ENCODE results near the gene COL19A1.

The COL19A1 gene

DNA sequence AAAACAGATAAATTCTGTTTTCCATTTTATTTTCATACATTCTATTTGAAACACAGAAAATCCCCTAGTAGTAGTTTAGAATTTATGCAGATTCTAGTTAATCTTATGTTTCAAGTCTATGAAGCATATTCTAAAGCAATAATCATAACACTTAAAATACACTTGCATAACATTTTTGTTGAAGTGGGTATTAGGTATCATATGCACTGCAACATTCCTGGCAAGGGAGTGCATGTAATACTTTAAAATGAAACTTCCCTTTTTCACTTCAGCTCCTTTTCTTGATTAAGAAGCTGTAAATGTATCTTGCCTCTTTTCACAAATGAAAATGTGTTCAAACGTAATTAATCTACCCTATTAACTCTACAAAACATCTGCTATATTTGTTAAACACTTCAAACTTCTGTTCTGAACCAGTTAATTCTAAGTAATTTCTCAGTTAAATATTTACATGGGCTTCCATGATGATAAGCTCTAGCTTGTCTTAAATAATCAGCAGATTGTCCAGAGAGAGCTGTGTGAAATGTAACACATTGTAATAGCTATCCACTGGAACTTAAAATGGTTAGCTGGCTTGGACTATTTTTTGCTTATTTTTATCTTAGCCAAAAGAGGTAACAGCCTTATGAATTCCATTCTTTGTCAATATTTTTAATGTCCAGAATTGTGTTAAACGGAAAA, 192.8 kb downstream of the COL19A1 start:
- DNase-seq (ENCODE audit: low read depth), result no peak

DNA sequence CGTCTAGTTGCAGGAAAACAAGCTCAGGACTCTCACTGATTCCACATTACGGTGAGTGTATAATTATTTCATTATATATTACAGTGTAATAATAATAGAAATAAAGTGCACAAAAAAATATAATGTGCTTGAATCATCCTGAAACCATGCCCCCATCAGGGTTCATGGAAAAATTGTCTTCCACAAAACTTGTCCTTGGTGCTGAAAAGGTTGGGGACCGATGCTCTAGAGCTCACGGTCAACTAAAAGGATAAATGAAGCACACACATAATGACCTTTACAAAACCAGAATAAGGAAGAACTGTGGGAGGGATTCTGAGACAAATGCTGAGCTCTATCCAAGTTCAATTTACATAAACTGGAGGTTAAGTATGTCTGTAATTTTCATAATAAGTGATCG, 194.3 kb downstream of the COL19A1 start:
- DNase-seq (ENCODE audit: low read depth), result no peak

DNA sequence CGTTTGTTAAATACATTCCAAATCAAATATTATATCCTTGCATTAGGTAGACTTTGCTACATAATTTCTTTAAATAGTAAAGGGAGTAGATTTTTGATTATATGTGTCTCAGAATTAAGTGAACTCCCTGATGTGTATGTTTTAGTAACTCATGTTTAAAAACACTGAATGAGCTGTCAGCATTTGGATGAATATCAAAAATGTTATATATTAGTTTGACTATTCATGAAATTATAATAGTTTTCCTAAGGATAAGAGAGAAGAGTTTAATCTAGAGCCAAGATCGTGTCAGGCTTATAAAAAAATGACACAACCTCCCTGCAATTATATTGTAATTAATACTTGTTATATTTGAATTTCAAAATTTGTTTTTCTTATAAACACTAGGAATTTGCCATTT, 195.2 kb downstream of the COL19A1 start:
- no peak for DNase-seq (ENCODE audit: low read depth)

DNA sequence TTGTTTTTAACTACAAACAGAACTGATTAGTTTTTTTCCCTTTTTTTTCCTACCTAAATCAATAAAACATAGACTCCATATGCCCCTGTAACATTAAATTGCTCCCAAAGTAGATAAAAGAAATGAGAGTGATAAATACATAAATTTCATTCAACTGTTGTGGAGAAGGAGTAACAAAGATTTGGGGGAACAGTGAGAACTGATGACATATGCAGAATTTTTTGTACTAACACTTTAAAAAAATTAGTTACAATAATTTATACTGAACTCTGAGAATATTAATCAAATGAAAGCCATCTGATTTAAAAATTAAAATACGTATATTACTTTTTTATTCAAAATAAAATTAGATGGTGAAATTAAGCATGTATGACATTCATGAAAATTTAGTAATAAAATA, 195.7 kb downstream of the COL19A1 start:
- no peak for DNase-seq (ENCODE audit: low read depth)

DNA sequence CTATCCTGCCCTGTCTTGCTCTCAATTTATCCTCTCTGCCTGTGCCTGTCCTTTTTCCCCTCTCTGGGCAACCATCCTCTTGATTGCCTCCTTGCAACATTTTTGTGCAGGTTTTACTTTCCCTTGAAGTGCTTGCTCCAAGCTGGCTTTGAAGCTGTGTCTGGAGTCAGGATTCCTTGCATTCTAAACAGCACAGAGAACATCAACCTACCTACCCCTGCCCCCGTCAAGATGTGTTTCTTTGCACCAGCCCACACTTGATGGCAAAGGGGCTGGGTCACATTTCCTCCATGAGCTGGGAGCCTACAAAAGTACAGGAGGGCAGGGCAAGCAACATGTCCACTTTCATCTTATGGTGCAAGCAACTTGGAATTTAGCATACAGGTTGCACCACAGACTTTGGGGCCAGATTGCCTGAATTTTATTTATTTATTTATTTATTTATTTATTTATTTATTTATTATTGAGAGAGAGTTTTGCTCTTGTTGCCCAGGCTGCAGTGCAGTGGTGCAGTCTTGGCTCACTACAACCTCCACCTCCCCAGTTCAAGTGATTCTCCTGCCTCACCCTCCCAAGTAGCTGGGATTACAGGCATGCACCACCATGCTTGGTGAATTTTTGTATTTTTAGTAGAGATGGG, 206.3 kb downstream of the COL19A1 start:
- DNase-seq (ENCODE audit: low read depth), result no peak

DNA sequence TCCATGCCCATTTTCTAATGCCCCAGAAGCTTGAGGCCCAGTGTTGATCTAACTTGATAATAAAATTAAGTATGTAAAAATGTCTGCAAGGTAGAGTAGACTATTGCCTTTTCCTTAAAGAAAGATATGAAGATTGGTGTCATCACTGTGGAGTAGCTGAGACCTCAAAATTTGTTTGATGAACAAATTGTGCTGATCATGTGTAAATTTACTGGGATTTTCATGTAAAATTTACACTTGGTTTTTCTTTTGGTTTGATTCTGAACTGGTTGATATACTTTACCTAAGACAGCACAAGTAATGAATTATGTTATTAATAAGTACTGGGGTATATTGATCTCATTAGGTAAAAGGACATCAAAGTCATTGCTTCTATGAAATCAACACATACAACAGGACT, 207.3 kb downstream of the COL19A1 start:
- DNase-seq (ENCODE audit: low read depth), result no peak

DNA sequence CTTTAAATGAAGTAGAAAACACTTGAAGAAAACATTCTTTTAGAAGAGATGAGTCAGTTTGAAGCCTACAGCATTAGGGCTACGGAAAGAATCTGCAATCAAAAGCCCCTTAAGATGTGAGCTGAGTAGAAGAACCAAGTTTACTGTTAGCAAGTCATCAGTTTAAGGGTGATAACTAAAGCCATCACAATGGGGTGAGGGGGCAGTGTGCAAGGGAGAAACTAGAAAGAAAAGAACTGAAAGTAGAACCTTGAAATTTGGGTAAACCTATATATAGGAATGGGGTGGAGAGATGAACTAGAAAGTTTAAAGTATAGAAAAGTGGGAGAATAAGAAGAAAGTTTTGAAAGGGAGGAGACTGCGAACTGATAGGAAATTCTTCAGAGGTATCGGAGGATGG, 212.9 kb downstream of the COL19A1 start:
- no peak for DNase-seq (ENCODE audit: low read depth)

DNA sequence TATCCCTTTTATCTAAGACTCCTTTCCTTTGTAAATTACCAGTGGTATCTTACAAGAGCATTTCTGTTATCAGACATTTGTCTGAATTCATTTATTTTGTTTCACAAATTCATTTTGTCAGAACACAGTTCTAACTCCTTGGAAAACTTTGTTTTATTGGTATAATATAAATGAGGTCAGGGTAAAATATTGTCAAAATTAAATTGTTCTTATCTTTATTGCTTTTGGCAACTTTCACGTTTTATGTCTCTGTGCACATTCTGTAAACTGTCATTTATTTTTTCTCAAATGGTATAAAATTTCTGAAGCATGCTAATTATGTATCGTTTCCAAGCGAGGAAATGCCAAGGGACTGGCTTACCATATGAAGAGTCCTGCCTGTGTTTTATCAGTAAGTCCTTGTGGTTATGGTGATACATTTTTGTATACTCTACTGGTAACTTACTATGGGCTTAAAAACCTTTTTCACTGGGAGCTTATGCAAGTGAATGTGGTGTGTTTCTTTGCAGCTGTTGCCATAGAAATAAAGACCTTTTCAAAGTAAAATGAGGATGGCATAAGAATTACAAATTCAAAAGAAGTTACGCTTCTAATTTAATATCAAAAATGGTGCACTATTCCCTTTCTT, 214.2 kb downstream of the COL19A1 start:
- DNase-seq (ENCODE audit: low read depth), result no peak

DNA sequence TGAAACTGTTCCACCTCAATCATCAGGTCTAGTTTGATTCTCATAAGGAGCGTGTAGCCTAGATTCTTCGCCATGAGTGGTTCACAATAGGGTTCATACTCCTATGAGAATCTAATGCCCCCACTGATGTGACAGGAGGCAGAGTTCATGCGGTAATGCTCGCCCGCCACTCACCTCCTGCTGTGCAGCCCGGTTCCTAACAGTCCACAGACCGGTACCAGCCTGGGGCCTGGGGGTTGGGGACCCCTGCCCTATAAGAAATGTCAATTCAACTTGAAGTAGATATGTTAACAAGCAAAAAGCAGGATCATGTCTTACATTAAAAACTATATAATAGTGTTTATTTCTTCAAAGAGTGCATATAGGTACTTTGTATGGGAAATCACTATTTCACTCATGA, 216.5 kb downstream of the COL19A1 start:
- DNase-seq (ENCODE audit: low read depth), result no peak

DNA sequence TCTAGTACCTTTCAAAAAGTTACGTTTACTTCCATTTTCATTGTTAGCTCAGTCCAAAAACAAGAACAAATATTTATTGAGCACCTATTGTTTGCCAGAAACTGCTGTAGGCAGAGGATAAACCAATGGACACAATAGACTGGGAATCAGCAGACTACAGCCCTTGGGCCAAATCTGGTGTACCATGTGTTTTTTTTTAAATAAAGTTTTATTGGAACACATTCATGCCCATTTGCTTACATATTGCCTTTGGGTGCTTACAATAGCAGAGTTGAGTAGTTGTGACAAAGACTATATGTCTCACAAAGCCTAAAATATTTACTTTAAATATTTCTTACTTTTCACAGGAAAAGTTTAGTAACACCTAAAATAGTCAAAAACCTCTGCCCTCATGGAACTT, 220.4 kb downstream of the COL19A1 start:
- no peak for DNase-seq (ENCODE audit: low read depth)

DNA sequence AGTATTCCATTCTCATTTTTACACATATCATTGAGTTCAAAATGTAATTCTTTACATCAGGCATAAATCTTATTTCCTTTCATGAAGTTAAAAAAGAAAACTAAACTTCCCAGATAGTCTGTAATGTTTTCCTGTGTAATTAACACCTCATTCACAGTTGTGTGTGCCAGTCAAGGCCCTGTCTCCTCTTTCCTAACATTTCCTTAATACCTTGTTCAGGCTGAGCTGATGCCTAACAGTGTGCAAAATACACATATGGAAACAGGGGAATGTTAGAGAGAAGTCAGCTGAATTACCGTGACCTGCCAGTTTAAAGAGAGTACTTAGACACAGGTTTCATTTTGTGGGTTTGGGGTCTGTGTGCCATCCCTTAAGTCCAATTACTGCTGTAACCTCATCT, 227.8 kb downstream of the COL19A1 start:
- no peak for DNase-seq (ENCODE audit: low read depth)

DNA sequence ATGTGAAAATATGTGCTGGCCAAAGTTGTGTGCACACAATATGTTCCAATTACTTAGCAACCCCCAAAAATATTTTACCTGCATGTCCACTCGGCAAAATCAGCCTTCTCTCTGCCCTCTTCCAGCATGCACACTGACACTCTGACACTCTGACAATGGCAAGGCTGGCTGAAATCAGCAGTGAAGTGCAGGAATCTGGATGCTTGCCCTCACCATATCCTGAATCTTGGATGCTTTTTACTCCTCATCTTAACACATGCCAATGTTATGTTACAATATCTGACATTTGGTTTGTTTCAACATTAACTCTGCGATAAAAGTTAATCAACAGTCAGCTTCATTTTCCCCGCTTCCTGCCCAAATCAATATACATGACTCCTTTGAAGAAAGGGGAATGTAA, 233.4 kb downstream of the COL19A1 start:
- no peak for DNase-seq (ENCODE audit: low read depth)

DNA sequence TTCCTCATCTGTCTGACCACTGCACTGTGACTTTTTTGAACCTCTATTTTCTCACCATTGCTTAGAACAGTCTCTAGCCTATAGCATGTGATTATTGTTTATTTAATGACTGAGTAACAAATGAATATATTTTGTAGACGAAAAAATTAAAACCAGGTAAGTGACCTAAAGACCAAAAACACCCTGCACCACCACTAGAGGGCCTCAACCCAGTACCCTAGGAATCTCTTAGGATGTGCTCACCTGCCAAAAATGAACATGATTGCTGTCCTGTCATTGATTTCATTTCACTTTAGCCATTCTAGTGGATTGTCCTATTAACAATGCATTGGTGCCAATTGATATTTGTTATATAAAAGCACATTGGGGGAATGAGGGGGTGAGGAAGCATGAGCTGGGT, 237.4 kb downstream of the COL19A1 start:
- no peak for DNase-seq (ENCODE audit: low read depth)

DNA sequence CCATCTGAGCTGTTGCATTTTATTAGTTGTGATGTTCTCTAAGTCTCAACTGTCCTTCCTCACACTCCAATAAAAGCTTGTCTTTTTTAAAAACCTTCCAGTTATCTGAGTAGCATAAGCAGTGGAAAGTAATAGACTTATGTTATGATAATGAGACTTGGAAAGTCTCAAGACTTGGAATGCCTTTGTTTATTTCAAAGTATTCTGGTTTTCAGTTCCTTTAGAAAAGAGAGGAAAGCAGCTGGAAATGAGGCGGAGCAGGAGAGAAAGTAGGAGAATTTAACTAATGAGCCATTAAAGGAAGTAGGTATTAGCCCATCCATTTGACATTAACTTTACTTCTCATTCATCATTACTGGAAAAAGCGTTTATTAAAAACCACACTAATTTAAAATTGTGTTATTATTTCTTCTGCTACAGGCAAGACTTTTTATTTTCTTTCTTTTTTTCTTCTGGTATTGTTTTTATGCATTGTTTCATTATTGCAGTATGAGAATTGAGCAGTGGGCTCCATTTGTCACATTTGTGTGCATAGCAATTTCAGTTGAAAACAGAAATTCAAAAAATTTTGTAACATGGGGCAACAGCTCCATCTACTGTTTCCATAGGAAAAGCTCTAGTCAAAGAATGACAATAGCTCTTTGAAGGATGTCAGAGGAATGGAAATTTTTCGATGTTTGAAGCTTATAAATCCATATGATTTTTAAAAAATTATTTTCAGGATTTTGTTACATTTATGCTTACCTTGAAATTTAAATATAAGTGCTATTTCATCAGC, 241.7 kb downstream of the COL19A1 start:
- DNase-seq (ENCODE audit: low read depth), result no peak

DNA sequence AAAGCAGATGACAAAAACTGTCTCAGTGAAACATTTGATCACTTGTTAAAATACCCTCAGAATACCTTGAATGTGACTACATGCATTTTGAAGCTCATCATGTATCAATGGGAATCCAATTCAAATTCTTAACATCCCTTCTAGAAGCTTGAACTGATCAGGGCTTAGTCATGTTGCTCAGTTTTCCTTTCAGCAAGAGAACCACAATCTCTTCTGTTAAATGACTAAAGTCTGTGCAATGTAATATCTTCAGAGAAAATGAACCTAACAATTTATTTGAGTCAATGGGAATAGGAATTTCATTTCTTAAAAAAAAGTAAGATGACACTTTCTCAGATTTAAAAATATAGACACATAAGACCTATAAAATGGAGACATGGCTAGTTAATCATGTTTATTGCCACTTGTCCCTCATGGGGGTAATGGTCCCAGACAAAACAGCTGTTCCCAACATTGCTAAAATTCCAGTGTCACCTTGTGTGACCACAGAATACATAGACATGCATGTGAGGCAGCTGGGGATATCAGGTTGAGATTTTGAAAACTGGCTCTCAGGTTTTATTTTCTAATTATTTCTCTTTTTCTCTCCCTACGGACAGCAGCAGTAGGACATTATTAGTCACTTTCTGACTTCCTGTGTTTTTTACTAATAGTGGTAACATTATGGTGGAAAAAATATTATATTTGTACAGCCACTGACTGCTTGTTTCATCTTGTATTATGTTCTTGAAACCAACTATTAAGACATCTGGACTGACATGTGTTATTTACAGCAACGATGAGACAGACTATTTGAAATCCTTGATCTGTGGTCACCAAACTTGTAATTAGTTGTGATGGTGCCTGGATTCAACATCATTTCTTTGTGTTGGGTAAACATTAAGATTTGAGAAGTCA, 244.0 kb downstream of the COL19A1 start:
- no peak for DNase-seq (ENCODE audit: low read depth)

DNA sequence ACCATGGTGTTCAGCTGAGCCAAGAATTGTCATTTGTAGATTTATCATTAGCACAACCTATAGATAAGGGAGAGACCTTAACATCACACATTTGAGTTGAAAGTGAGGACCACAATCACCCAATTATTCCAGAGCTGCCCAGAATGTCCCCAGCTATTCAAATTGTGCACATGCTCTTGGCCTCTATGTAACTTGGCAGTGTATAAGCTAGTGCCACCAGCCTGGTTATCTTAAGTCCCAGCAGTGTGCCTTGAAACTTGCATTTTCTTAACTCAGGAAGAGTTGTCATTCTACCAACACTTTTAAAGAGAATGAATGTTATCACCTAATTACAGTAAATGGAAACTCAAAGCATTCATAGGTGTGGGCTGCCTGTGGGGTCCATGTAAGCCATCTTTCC, 245.4 kb downstream of the COL19A1 start:
- no peak for DNase-seq (ENCODE audit: low read depth)

DNA sequence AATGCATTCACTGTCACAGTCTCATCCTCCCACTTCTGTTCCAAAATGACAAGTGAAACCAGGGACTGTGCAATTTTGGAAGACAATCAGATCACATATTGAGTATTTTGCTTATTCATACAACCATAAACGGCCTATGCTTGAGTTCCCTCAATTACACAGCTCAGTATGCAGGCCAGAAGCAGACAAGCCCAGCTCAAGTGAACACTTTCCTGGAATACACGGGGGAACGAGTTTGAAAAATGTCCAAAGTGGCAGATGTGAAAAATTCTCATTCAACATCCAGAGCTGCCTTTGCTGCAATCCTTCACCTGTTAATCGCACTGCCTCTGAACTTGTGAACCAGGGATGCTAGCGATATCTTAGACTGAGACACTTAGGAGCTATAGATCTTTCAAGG, 246.4 kb downstream of the COL19A1 start:
- no peak for DNase-seq (ENCODE audit: low read depth)

DNA sequence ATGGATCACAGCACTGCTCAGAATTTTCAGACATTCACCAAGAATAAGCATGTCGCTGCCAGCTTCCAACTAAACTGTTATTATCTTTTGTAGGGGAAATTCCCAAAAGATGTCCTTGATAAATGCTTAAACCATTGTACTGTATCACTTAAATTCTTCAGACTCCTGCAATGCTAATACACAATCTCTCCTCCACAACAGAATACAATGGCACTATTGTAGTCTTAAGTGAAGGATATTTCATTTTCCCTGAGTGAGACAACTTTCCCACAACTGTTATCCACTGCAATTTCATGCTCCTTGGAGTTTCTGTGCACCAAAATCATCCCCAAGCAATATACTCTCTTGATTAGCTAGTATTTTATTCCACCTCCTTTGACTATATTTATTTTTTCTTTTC, 246.8 kb downstream of the COL19A1 start:
- no peak for DNase-seq (ENCODE audit: low read depth)

DNA sequence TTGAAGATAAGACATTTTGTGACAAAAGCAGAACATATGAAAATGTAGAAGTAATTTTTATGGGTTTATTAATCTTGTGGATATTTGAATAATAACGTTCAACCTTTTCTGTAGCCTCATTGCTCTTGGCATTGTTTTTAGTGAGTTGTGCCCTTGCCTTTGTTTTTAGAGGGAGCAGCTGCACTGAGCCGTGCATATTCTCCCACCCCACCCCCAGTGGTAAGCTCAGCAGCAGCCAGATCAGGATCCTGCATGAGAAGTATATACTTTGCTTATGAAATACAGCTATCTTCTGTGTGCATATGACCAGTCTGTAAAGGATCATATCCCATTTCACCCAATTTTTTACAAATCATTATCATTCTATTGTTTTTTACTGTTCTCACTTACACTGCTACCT, 252.3 kb downstream of the COL19A1 start:
- no peak for DNase-seq (ENCODE audit: low read depth)

DNA sequence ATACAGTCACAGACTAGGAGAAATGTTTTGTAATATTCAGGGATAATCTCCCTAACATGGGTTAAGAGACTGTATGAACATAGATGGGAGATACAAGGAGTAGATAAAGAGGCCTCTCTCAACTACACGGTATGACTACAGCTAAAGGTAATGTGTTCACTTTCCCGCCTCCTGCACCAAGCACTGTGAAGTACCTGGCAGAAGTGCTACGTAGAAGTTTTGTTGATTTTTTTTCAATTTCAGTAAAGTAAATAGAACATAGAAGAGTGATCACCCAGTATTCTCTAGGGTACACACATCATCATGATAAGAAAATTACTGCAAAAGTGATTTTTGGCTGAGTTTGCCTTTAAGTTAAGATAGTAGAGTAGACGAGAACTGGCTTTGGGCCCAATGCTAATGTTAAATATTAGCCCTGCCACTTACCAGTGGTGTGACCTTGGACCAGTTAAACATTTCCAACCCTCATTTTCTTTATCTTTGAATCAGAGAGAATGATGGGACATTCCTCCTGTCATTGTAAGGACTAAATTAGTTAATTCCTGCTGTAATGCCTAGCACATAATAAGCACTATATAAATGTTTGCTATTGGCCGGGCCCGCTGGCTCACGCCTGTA, 253.0 kb downstream of the COL19A1 start:
- DNase-seq (ENCODE audit: low read depth), result no peak

DNA sequence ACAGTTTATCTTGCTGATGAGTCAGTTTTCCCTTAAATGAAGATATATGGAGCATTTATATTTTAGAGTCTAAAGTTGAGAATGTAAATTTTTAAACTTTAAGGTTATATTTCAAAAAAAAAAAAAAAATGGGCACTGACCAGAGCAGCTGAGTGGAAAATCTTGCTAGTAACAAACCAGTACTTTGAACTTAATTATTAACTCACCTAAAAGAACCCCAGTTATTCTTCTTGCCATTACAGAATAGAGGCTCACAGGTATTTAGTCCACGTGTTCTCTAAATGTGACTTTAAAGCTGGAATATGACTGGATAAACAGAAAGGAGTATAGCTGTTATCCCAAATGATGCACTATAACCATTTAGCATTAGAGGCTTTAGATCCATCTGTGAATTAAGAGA, 258.1 kb downstream of the COL19A1 start:
- no peak for DNase-seq (ENCODE audit: low read depth)
